ENCODE measurements around the gene KCND3.

KCND3 gene

DNA sequence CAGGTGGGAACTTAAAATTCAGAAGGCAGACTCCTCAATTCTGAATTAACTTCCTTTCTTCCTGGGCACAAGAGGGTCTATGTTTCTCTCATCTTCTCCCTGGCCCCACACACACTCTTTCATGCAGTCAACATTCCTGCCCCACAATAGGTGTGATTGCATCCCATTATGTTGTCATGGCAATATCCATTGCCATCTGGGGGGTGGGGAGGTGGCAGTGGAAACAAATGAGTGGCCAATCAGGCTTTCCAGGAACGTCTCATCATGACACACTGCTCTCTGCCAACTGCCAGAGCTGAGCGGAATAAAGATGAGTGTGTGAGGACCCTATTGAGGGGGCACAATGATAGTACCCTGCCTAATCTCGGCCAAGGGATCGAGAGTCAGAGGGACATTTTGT, 80.4 kb downstream of the KCND3 start:
- DNase-seq, result no peak

DNA sequence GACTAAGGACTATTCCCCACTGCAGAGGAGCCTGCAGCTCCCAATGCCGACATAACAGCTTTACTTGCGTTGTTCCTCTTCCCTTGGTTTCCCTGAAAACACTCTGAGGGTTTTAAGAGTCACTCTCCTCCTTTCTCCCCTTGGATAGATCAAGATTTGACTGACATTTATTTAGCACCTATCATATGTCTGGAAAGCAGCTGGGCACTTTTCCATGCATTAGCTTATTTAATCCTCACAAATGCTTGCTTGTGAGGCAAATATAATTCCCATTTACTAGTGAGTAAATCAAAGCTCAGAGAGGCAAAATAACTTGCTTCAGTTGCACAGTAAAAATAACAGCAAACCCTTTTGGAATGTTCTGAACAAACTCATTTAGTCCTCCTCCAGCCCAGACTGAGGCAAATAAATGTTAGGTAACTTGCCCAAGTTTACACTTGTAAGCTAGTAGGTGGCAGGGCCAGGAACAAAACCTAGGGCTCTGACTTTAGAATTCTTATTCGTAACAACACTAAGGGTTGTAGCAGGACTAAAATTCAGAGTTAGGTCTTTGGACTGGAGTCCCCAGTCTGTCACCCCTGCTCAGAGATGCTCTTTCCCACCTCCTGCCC, 81.4 kb downstream of the KCND3 start:
- no peak for DNase-seq

- peak in 1 of 5 experiments; percentile 4 for DNase-seq
These were observed 82.1 kb downstream of the KCND3 start for GRCh38 chr1:111907321-111907720.

DNA sequence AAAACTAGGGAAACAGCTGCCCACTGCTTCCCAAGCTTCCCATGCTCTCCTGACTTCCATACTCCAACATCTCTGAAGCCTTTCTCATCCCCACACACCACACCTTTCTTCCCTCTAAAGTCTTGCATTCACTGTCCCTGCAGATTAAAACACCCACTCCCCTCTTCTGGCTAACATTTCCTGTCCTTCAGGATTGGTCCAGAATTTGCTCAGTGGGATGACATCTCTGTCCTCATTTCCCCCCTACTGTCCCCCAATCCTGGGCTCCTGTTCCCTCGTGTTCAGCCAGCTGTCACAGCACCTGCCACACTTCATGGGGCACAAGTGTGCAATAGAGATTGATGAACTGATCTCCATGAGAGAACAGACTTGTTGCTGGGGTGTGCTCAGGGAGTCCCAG, 82.7 kb downstream of the KCND3 start:
- no peak for DNase-seq

GRCh38 chr1:111906111-111906510, 83.4 kb downstream of the KCND3 start:
- DNase-seq, result no peak

GRCh38 chr1:111904478-111905218, 84.8 kb downstream of the KCND3 start:
- DNase-seq, result peak in 1 of 5 experiments; percentile 59

DNA sequence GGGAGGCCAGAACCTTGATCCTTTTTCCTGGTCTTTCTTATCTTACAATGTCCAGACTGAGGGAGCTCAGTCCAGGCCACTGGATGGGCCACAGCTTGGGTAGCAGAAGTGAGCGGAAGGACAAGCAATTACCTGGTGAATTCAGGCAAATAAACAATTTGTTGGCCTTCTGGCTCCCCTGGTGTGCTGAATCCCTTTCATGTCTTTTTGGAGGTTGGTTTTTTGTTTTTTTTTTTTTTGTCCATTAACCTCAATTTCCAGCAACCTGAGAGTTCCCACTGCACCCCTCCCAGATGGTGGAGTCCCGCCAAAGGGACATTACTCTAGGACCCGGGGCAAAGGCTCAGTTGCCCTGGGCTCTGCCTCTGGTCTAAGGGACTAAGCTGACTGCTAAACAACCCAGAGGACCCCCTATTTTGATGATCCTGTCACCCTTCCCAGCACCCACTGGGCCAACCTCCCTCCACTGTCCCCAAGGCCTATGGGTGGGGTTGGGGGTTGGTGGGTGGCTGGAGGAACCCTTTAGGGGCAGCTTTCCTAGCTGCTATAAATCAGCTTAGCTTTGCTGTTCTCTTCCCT, 85.5 kb downstream of the KCND3 start:
- no peak for DNase-seq

DNA sequence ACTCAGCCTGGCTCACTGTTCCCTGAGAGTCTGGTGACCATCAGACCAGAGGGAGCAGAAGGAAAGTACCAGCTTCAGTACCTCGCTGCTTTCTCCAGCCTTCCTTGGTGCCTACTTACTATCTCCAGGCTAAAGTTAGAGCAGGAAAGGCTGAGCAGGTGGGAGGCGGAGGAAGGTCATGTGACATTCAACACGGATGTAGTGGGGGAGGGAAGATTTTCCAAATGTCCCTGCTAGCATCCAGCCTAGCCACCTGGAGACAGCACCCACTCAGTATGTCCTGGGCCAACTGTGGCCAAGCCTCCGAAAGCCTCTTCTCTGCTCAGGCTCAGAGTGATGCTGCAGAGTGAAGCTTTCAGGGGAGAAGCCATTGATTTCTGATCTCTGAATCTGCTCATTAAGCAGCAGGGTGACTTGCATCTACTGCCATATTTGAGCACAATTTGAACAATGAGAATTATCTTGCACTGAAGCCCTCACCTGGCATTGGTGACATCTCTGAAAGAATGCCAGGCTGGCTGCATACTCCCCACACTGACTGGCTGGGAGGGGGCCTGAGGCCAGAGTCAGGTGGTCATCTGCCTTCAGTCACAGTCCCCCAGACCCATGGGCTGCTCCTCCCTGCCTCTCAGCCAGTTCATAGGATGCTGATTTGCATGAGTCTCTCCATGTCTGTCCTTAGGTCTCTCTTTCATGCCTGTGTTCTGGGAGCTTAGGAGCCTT, 86.2 kb downstream of the KCND3 start:
- no peak for DNase-seq

DNA sequence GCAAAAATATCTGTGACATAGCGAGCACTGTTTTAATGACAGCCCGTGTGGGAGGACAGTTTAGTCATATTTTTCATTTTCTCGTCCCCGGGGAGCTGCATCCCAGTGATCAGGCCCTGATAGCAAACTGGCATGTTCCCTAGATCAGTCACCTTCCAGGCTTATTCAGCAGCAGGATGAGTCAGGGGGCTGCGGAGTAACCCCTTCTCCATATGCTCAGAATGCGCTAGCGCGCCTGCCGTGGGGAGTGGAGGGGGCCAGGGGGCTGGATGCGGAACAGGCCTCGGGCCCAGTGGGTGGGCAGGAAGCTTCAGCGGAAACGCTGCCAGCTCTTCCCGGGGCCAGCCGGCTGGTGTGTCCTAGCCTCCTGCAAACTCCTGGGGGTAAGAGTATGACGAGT, 94.0 kb downstream of the KCND3 start:
- DNase-seq, result no peak

DNA sequence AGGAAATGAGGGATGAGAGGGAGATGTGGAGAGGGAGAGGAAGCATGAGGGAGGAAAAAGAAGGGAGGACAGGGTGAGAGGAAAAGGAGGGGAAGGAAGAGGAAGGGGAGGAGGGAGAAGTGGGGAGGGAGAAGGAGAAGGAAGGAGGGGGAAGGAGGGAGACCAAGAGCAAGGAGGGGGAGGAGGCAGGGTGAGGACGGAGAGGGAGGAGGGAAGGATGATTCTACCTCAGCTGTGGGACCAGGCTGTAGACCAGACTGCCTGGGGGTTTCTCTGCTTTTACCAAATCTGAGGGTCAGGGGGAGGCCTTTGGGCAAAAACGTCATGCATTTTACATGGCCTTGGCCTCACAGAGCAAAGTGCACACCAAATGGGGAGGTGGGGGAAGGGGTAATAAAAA, 94.5 kb downstream of the KCND3 start:
- no peak for DNase-seq

DNA sequence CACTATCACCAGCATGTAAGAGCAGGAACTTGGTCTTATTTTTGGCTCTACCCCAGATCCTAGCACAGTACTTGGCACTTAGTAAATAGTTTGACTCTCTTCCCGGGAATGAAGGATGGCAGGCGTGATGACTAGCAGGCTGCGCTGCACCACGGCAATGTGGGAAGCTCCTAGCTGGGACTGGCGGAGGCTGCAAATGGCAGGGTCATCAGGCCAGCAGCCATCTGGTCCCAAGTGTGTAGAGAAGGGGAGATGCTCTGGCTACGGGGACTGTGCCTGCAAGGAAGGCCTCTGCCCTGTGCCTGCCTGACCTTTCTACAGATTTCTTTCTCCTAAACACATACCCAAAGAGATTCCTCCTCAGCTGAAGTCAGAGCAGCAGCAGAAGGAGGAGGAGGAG, 95.0 kb downstream of the KCND3 start:
- no peak for DNase-seq

GRCh38 chr1:111891566-111891965, 97.9 kb downstream of the KCND3 start:
- DNase-seq, result no peak

GRCh38 chr1:111888740-111889376, 100.6 kb downstream of the KCND3 start:
- peak in 1 of 5 experiments; percentile 14 for DNase-seq

DNA sequence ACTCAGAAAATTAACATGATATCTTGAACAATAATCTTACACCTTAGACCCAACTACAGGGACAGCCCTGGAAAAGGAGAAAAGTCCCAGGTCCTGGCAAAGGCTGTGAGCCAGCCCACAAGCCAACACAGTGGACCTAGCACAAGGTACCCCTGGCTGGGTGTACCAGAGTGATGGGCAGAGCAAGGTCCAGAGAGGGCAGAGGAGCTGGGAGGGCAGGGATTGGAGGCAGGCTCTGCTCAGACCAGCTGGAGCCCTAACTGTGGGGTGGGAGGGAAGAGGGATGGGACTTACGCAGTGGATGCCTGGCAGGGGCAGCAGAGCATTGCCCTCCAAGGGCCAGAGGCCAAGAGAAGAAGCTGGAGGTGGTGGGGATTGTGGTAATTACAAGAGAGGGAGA, 101.6 kb downstream of the KCND3 start:
- DNase-seq, result no peak

- no peak for DNase-seq
These were observed 102.1 kb downstream of the KCND3 start for GRCh38 chr1:111887385-111887784.

- DNase-seq, result no peak
These were observed 102.7 kb downstream of the KCND3 start for GRCh38 chr1:111886741-111887140.

DNA sequence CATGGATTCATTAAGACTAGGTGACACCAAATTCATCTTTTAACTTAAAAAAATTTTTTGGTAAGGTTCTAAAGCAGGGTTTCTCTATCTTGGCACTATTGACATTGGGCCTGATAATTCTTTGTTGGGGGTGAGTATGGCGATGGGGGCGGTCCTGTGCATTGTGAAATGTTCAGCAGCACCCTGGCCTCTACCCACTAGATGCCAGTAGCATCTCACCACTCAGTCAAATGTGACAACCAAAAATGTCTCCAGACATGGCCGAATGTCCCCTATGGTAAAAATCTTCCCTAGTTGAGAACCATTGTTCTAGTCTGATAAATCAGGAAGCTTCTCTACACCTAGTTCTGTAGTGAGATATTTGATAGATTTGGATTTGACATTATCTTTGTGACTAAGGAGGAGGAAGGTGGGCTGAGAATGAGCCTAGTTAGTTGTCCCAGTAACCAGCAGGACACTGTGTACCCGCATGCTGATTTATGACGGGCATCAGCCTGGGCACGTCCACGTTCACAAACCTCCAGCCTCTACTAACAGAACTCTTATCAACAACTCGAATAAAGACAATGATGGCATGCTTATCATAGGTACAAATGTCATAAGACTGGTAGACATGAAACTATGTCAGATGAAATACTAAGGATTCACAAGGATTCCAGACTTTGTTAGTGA, 104.6 kb downstream of the KCND3 start:
- no peak for DNase-seq

GRCh38 chr1:111882986-111883560, 106.4 kb downstream of the KCND3 start:
- DNase-seq, result no peak

DNA sequence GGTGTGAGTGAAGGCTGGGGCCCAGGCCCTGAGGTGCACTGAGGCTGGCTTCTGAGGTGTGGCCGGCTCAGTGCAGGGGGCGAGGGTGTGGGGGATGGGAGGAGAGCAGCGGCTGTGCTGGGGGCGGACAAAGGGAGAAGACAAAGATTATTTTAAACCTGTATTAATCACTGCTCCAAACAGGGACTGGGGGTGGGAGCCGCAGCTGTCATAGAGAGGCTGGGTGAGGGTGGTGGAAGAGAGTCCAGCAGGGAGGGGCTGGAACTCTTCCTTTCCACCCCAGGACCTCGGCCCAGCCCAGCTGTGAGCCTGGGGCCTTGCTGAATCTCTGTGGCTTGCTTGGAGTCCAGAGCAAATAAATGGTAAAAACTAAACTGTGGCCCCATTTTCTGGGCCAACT, 106.9 kb downstream of the KCND3 start:
- DNase-seq, result no peak

GRCh38 chr1:111880881-111881837, 108.3 kb downstream of the KCND3 start:
- DNase-seq, result no peak

DNA sequence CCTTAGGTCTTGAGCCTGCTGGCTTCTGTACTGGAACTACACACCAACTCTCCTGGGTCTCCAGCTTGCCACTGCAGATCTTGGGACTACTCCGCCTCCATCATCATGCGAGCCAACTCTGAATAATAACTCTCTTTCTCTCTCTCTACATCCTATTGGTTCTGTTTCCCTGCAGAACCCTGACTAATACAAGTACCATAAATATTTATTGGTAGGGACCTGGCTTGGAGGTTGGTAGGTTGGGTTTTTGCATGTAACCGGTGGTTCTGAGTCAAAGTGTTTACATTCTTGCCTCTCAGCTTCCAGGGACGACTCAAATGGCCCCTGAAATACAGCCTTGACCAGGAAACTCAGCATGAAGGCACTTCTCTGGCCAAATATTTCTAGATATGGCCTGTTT, 110.4 kb downstream of the KCND3 start:
- DNase-seq, result no peak
